Memory B cell (primary cell): ENCODE results near the gene CES3.
"Not testable (repeated sequence)": the region's sequence is repeated elsewhere in the genome, so short reads cannot be mapped to it uniquely, and the experiment has no call there.

Experiments
- ATAC-seq: fragments of 150-1000 bp; cut with Tn5 transposase; 2 replicates; pipeline ENCODE4 v1.10.0; 2021; ENCODE audit warnings: low read depth, mild to moderate bottlenecking, moderate library complexity
- DNase-seq, 2 donors: peaks; one replicate each; pipeline ENCODE4 v3.0.0; 2022; ENCODE audit warnings: low spot score in 2 of 2
- H3K27ac Mint-ChIP-seq: one replicate; pipeline ENCODE4 v1.8.0; 2022; ENCODE audit warnings: mild to moderate bottlenecking, moderate library complexity, mixed read lengths
- H3K27me3 Mint-ChIP-seq: one replicate; pipeline ENCODE4 v1.8.0; 2022; ENCODE audit warnings: mixed read lengths
- H3K36me3 Mint-ChIP-seq: one replicate; pipeline ENCODE4 v1.8.0; 2022; ENCODE audit warnings: mild to moderate bottlenecking, mixed read lengths
- H3K4me1 Mint-ChIP-seq: one replicate; pipeline ENCODE4 v1.8.0; 2022; ENCODE audit warnings: mixed read lengths
- H3K4me3 Mint-ChIP-seq: one replicate; pipeline ENCODE4 v1.8.0; 2022; ENCODE audit warnings: mild to moderate bottlenecking, moderate library complexity, mixed read lengths
- H3K9me3 Mint-ChIP-seq: one replicate; pipeline ENCODE4 v1.8.0; 2022; ENCODE audit warnings: mixed read lengths

Gene CES3

GRCh38 chr16:66933776-66934137 lies 27.3 kb upstream of the CES3 start:
- peaks cover 43% of the 10 kb centered on the region for H3K4me1 Mint-ChIP-seq
- H3K27ac Mint-ChIP-seq, result peak overlapping the region; percentile 98
- no peaks in the 10 kb centered on the region for H3K27me3 Mint-ChIP-seq
- peak overlapping the region; percentile 98 for H3K4me3 Mint-ChIP-seq
- H3K9me3 Mint-ChIP-seq, result no peaks in the 10 kb centered on the region
- peaks cover 9% of the 10 kb centered on the region for H3K36me3 Mint-ChIP-seq
- ATAC-seq (peak; percentile 28), DNase-seq (no peak)

DNA sequence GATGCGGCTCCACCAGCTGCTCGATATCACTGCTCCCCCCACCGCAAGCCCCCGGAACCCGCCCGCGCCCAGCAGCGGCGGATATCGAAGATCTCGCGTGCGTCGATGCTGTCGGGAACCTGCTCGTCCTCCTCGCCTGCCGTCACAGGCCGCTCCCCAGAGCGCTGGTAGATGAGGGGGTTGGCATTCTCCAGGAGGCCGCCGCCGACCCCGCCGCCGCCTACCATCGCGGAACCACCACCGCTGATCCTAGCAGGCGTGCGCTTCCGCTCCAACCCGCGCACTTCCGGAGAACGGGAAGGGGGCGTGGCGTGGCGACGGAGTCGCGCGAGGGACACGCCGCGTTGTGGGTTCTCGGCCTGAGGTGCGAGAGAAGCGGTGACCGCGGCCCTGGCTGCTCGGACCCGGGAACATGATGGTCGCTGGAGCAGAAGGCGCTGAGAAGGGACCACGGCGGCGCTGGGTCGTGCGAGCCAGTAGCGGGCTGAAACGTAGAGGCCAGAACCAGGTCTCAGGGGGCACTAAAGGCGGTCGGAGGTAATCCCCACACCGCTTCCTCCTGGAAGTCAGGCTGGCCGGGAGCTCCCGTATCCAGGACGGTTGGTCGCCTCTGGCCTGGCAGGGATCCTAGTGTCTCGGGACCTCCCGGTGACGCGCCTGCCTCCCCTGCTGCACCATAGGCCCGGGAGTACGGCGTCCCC lies 26.8 kb upstream of the CES3 start, which contains the start of gene CIAO2B:
Gene CIAO2B (minus strand): TSS at position 265 of the 701 bp plus-strand sequence. CDS start 38 bp downstream, at position 227.
- ATAC-seq (peak; percentile 89), DNase-seq (peak; percentile 87 to 90)
- Mint-ChIP-seq H3K27ac (peak within 1 kb of the TSS; percentile 98), H3K4me1 (peaks cover 43% of the 10 kb centered on the region), H3K36me3 (peaks cover 9% of the 10 kb centered on the region), H3K4me3 (peak within 1 kb of the TSS; percentile 98), H3K9me3 (no peaks in the 10 kb centered on the region), H3K27me3 (no peaks in the 10 kb centered on the region)

GRCh38 chr16:66934839-66935313 lies 26.2 kb upstream of the CES3 start:
- not testable (repeated sequence) for ATAC-seq, H3K27me3 Mint-ChIP-seq, H3K9me3 Mint-ChIP-seq, DNase-seq
- Mint-ChIP-seq H3K4me3 (peak overlapping the region; percentile 98), H3K27ac (peak overlapping the region; percentile 98), H3K4me1 (peaks cover 43% of the 10 kb centered on the region), H3K36me3 (peaks cover 11% of the 10 kb centered on the region)

DNA sequence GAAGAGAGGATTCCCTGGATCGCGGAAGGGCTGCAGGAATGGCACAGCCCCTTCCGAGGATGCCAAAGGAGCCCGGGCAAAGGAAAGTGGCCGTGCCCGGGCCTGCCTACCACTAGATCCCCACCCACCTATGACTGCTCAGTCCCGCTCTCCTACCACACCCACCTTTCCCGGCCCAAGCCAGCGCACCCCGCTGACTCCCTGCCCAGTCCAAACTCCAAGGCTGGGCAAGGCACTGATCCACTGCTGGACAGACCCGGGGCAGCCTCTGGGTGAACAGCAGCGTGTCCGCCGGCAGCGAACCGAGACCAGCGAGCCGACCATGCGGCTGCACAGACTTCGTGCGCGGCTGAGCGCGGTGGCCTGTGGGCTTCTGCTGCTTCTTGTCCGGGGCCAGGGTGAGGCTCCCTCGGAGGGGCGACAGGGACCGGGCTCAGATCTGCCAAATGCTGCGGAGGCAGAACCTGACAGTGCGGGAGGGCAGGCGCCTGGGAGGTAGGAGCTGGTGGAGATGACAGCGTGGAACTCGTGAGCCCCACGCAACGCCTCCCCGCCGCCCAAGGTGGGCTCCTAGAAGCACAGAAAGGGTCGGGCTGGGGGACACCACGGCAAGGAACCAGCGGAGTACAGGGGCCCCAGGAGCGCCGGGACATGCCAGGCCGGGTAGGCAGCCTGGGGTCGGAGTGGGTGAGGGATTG lies 25.6 kb upstream of the CES3 start, which contains the start of gene CES2:
Gene CES2 (plus strand): TSS at position 203 of the 698 bp plus-strand sequence. CDS start 120 bp downstream, at position 323.
- Mint-ChIP-seq H3K27ac (peak within 1 kb of the TSS; percentile 98), H3K36me3 (peaks cover 12% of the 10 kb centered on the region), H3K9me3 (no peaks in the 10 kb centered on the region), H3K4me1 (peaks cover 43% of the 10 kb centered on the region), H3K4me3 (peak within 1 kb of the TSS; percentile 98), H3K27me3 (no peaks in the 10 kb centered on the region)
- no peak for ATAC-seq
- DNase-seq, result no peak

- ATAC-seq, result no peak
- Mint-ChIP-seq H3K27me3 (no peaks in the 10 kb centered on the region), H3K4me1 (peaks cover 43% of the 10 kb centered on the region), H3K27ac (peak overlapping the region; percentile 50), H3K36me3 (peaks cover 12% of the 10 kb centered on the region), H3K9me3 (no peaks in the 10 kb centered on the region), H3K4me3 (peak overlapping the region; percentile 52)
- DNase-seq, result no peak
Observed at GRCh38 chr16:66936462-66936861, 24.6 kb upstream of the CES3 start.

- Mint-ChIP-seq H3K4me1 (peaks cover 41% of the 10 kb centered on the region), H3K9me3 (no peaks in the 10 kb centered on the region), H3K4me3 (peak overlapping the region; percentile 52), H3K36me3 (peaks cover 10% of the 10 kb centered on the region), H3K27ac (peak overlapping the region; percentile 50), H3K27me3 (no peaks in the 10 kb centered on the region)
- ATAC-seq, result no peak
- DNase-seq, result no peak
Observed at GRCh38 chr16:66936889-66937554, 24.0 kb upstream of the CES3 start.

DNA sequence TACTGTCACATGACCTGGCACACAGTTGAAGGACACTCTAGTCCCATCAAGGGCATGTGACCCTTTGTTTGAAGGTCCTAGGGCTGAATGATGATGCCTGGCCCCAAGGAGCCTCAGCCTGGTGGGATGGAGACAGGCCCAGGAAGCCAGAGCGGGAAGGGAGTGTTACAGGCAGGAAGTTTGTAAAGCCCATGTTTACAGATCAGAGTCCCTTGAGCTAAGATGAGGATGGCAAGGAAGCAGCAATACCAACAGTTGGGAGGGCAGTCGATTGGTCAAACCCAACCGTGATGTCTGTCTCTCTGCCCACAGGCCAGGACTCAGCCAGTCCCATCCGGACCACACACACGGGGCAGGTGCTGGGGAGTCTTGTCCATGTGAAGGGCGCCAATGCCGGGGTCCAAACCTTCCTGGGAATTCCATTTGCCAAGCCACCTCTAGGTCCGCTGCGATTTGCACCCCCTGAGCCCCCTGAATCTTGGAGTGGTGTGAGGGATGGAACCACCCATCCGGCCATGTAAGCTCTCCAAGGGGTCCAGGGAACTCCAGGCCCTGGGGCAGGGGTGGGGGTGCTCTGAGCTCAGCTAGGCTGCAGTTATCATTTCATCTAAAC lies 23.2 kb upstream of the CES3 start:
- H3K27ac Mint-ChIP-seq, result no peak overlapping the region
- H3K4me1 Mint-ChIP-seq, result peaks cover 34% of the 10 kb centered on the region
- ATAC-seq, result no peak
- H3K9me3 Mint-ChIP-seq, result no peaks in the 10 kb centered on the region
- H3K36me3 Mint-ChIP-seq, result peaks cover 12% of the 10 kb centered on the region
- no peak overlapping the region for H3K4me3 Mint-ChIP-seq
- no peak for DNase-seq
- H3K27me3 Mint-ChIP-seq, result no peaks in the 10 kb centered on the region

DNA sequence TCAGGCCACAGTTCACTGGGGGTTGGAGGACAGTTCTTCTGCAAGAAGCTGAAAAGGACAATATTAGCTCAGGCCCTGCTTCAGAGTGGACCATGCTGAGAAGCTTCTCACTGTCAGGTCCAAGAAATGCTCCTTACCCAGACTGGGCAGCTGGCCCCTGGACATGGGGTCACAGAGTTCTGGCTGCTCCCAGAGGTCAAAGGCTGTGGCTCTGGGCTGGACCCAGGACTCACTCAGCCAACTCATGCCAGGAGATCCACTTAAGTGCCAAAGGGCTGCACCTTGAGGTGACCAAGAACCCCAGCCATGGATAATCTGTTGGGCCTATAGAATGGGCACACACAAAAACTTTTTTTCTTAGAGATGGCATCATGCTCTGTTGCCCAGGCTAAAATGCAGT lies 21.7 kb upstream of the CES3 start:
- Mint-ChIP-seq H3K36me3 (peaks cover 12% of the 10 kb centered on the region), H3K4me3 (no peak overlapping the region), H3K27me3 (no peaks in the 10 kb centered on the region), H3K9me3 (no peaks in the 10 kb centered on the region), H3K4me1 (peaks cover 18% of the 10 kb centered on the region), H3K27ac (no peak overlapping the region)
- DNase-seq (no peak), ATAC-seq (no peak)

GRCh38 chr16:66940236-66940635 lies 20.8 kb upstream of the CES3 start:
- Mint-ChIP-seq H3K4me3 (no peak overlapping the region), H3K27ac (no peak overlapping the region), H3K27me3 (no peaks in the 10 kb centered on the region), H3K36me3 (peaks cover 12% of the 10 kb centered on the region), H3K4me1 (peaks cover 15% of the 10 kb centered on the region), H3K9me3 (no peaks in the 10 kb centered on the region)
- DNase-seq (no peak), ATAC-seq (no peak)

- Mint-ChIP-seq H3K4me1 (peaks cover under 1% of the 10 kb centered on the region), H3K9me3 (no peaks in the 10 kb centered on the region), H3K36me3 (peaks cover 12% of the 10 kb centered on the region), H3K27me3 (no peaks in the 10 kb centered on the region), H3K4me3 (no peak overlapping the region), H3K27ac (no peak overlapping the region)
- DNase-seq (no peak), ATAC-seq (no peak)
Observed at GRCh38 chr16:66942981-66943380, 18.1 kb upstream of the CES3 start.

- H3K27ac Mint-ChIP-seq, result no peak overlapping the region
- H3K27me3 Mint-ChIP-seq, result peaks cover 5% of the 10 kb centered on the region
- H3K9me3 Mint-ChIP-seq, result no peaks in the 10 kb centered on the region
- H3K4me1 Mint-ChIP-seq, result peaks cover 5% of the 10 kb centered on the region
- ATAC-seq, result no peak
- peaks cover 12% of the 10 kb centered on the region for H3K36me3 Mint-ChIP-seq
- no peak overlapping the region for H3K4me3 Mint-ChIP-seq
- DNase-seq, result no peak
Observed at GRCh38 chr16:66943426-66944053, 17.5 kb upstream of the CES3 start.

GRCh38 chr16:66944054-66944441 lies 17.0 kb upstream of the CES3 start:
- no peak overlapping the region for H3K27ac Mint-ChIP-seq
- no peak for DNase-seq
- peaks cover 12% of the 10 kb centered on the region for H3K36me3 Mint-ChIP-seq

DNA sequence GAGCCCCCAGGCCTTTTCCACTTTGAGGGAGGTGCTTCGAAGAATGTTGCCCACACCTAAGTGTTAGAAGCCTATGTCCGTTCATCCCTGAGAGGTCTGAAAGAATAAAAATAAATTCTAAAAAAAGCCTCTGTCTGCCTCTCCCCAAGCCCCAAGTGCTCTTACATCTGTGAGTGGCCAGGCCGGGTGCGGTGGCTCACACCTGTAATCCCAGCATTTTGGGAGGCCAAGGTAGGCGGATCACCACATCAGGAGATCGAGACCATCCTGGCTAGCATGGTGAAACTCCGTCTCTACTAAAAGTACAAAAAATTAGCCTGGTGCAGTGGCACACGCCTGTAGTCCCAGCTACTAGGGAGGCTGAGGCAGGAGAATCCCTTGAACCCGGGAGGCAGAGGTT lies 16.1 kb upstream of the CES3 start:
- H3K4me3 Mint-ChIP-seq, H3K36me3 Mint-ChIP-seq, DNase-seq, H3K4me1 Mint-ChIP-seq, ATAC-seq, H3K27ac Mint-ChIP-seq, H3K9me3 Mint-ChIP-seq: not testable (repeated sequence)
- H3K27me3 Mint-ChIP-seq, result peaks cover 13% of the 10 kb centered on the region

More at GRCh38 chr16:66944054-66944441, 17.0 kb upstream of the CES3 start:
- Mint-ChIP-seq H3K4me1 (peaks cover 7% of the 10 kb centered on the region), H3K4me3 (no peak overlapping the region), H3K27me3 (peaks cover 9% of the 10 kb centered on the region), H3K9me3 (no peaks in the 10 kb centered on the region)
- ATAC-seq, result no peak
